Osteoblast (primary cell): ENCODE data around the gene NPLOC4. TPM values are rescaled to one million over a fixed set of nuclear protein-coding genes. Genes with fewer than 3 reads are reported as not detected.

ENCODE experiments used
- DNase-seq: peaks from one replicate; pipeline ENCODE4 v3.0.0; 2011; ENCODE audit warnings: low spot score, mixed read lengths; ENCODE audit not compliant: insufficient read length; ENCODE audit errors: missing footprints
- H2AFZ ChIP-seq: 2 replicates; pipeline ENCODE4 v1.6.0; 2011; ENCODE audit warnings: mild to moderate bottlenecking, low read length
- H3K27ac ChIP-seq: 2 replicates; pipeline ENCODE4 v1.5.1; 2011; ENCODE audit warnings: mild to moderate bottlenecking, low read depth, low read length, moderate library complexity
- H3K27me3 ChIP-seq: 2 replicates; pipeline ENCODE4 v1.6.0; 2012; ENCODE audit warnings: mild to moderate bottlenecking, control low read depth, inconsistent platforms, low read length, moderate library complexity; ENCODE audit not compliant: insufficient read depth
- H3K36me3 ChIP-seq: 2 replicates; pipeline ENCODE4 v1.5.1; 2011; ENCODE audit warnings: mild to moderate bottlenecking, low read length, control low read depth, moderate library complexity; ENCODE audit not compliant: insufficient read depth
- H3K4me1 ChIP-seq: 2 replicates; pipeline ENCODE4 v1.5.1; 2011; ENCODE audit warnings: mild to moderate bottlenecking, low read length, control low read depth, moderate library complexity; ENCODE audit not compliant: insufficient read depth
- H3K4me2 ChIP-seq: 2 replicates; pipeline ENCODE4 v1.6.0; 2011; ENCODE audit warnings: mild to moderate bottlenecking, low read length; ENCODE audit not compliant: insufficient read depth
- H3K4me3 ChIP-seq: fragments of 200-600 bp; sonication (generic); 3 replicates; pipeline ENCODE4 v1.5.1; 2012; ENCODE audit warnings: mild to moderate bottlenecking, low read length, inconsistent platforms; ENCODE audit not compliant: insufficient read depth
- H3K79me2 ChIP-seq: 2 replicates; pipeline ENCODE4 v1.6.0; 2012; ENCODE audit warnings: mild to moderate bottlenecking, low read length, control low read depth, inconsistent platforms; ENCODE audit not compliant: insufficient read depth
- H3K9me3 ChIP-seq: 2 replicates; pipeline ENCODE4 v1.5.1; 2011; ENCODE audit warnings: low read depth, low read length, control low read depth
- H4K20me1 ChIP-seq: 2 replicates; pipeline ENCODE4 v1.6.0; 2012; ENCODE audit warnings: mild to moderate bottlenecking, low read length, control low read depth; ENCODE audit not compliant: insufficient read depth
- CTCF ChIP-seq: IDR thresholded peaks from 2 replicates; pipeline ENCODE4 v1.5.1; 2011; ENCODE audit warnings: mild to moderate bottlenecking, low read depth, low read length, moderate library complexity; ENCODE audit errors: extremely low read depth
- total RNA-seq: library from RNA; depleted of rRNA; stranded (reverse); fragments of >200 nt; gene quantifications from 2 replicates; pipeline ENCODE4 v1.2.3, GENCODE V29; 2012

Gene NPLOC4
- total RNA-seq, 1 donor: 118 TPM

GRCh38 chr17:81648707-81649085 is 11.8 kb upstream of the NPLOC4 start:
- Histone ChIP-seq H3K4me1 (no peaks in the 10 kb centered on the region), H3K4me3 (no peak overlapping the region), H3K27me3 (peaks cover 24% of the 10 kb centered on the region), H3K79me2 (no peaks in the 10 kb centered on the region), H4K20me1 (no peaks in the 10 kb centered on the region), H3K36me3 (no peaks in the 10 kb centered on the region), H3K27ac (no peak overlapping the region), H3K9me3 (peaks cover 4% of the 10 kb centered on the region), H2AFZ (no peak overlapping the region), H3K4me2 (peak overlapping the region; percentile 6)
- peak; percentile 73 for DNase-seq
- TF ChIP-seq CTCF: no peak

- Histone ChIP-seq H3K4me2 (peak overlapping the region; percentile 6), H2AFZ (no peak overlapping the region), H3K27me3 (peaks cover 24% of the 10 kb centered on the region), H3K4me3 (no peak overlapping the region), H3K9me3 (peaks cover 4% of the 10 kb centered on the region), H3K27ac (no peak overlapping the region), H4K20me1 (no peaks in the 10 kb centered on the region), H3K36me3 (no peaks in the 10 kb centered on the region), H3K79me2 (no peaks in the 10 kb centered on the region), H3K4me1 (no peaks in the 10 kb centered on the region)
- TF ChIP-seq CTCF: no peak
- peak; percentile 84 for DNase-seq
These were observed 11.2 kb upstream of the NPLOC4 start for GRCh38 chr17:81648013-81648706.

- no peaks in the 10 kb centered on the region for H3K36me3 ChIP-seq
- no peak overlapping the region for H3K27ac ChIP-seq
- H3K27me3 ChIP-seq: peaks cover 24% of the 10 kb centered on the region
- H3K4me1 ChIP-seq: peaks cover under 1% of the 10 kb centered on the region
- peak; percentile 77 for DNase-seq
- H4K20me1 ChIP-seq: no peaks in the 10 kb centered on the region
- H3K9me3 ChIP-seq: peaks cover 4% of the 10 kb centered on the region
- H3K79me2 ChIP-seq: no peaks in the 10 kb centered on the region
- H3K4me3 ChIP-seq: no peak overlapping the region
- no peak for TF ChIP-seq CTCF
- no peak overlapping the region for H3K4me2 ChIP-seq
- H2AFZ ChIP-seq: no peak overlapping the region
These were observed 10.7 kb upstream of the NPLOC4 start for GRCh38 chr17:81647640-81648012.

- Histone ChIP-seq H3K36me3 (no peaks in the 10 kb centered on the region), H3K9me3 (peaks cover 4% of the 10 kb centered on the region), H3K79me2 (no peaks in the 10 kb centered on the region), H3K27ac (no peak overlapping the region), H3K4me1 (peaks cover 6% of the 10 kb centered on the region), H3K4me3 (no peak overlapping the region), H3K4me2 (no peak overlapping the region), H4K20me1 (no peaks in the 10 kb centered on the region), H2AFZ (no peak overlapping the region), H3K27me3 (peaks cover 24% of the 10 kb centered on the region)
- TF ChIP-seq CTCF: no peak
- DNase-seq: peak; percentile 80
These were observed 10.1 kb upstream of the NPLOC4 start for GRCh38 chr17:81646869-81647600.
